HL-60 (cell line): ENCODE measurements around the gene CRIP3.

ENCODE experiments used
- DNase-seq, 2 experiments: peaks; one replicate each; pipeline ENCODE4 v3.0.0-alpha.2; 2010 to 2020; ENCODE audit warnings: low read depth in 1 of 2, low spot score in 1 of 2
- H3K27ac ChIP-seq: fragments of 250-450 bp; sonication (Bioruptor Pico); replicated peaks from 2 replicates; pipeline ENCODE4 v1.5.1; 2020; ENCODE audit warnings: mild to moderate bottlenecking, moderate library complexity
- H3K27me3 ChIP-seq: fragments of 250-450 bp; sonication (Bioruptor Pico); 2 replicates; pipeline ENCODE4 v1.5.1; 2021; ENCODE audit warnings: mild to moderate bottlenecking, moderate library complexity; ENCODE audit not compliant: insufficient read depth, poor library complexity, severe bottlenecking
- H3K4me3 ChIP-seq: replicated peaks from 2 replicates; pipeline ENCODE4 v1.5.1; 2011; ENCODE audit warnings: mild to moderate bottlenecking, control low read depth, low read length; ENCODE audit not compliant: insufficient read depth
- CTCF ChIP-seq: IDR thresholded peaks from one replicate; pipeline ENCODE4 v1.5.1; 2011; ENCODE audit warnings: low read length, control low read depth, inconsistent platforms; ENCODE audit not compliant: insufficient read depth
- GABPA ChIP-seq: IDR thresholded peaks from 2 replicates; pipeline ENCODE4 v1.6.1; 2012; ENCODE audit warnings: low read depth
- POLR2AphosphoS5 ChIP-seq: IDR thresholded peaks from 2 replicates; pipeline ENCODE4 v1.6.1; 2012; ENCODE audit warnings: low read depth
- REST ChIP-seq: IDR thresholded peaks from 2 replicates; pipeline ENCODE4 v1.6.1; 2012; ENCODE audit warnings: low read depth; ENCODE audit not compliant: insufficient replicate concordance
- SPI1 ChIP-seq: IDR thresholded peaks from 2 replicates; pipeline ENCODE4 v1.6.1; 2012; ENCODE audit warnings: low read depth, mild to moderate bottlenecking, borderline replicate concordance

The CRIP3 gene

GRCh38 chr6:43282060-43282459 is 26.6 kb downstream of the CRIP3 start:
- H3K27me3 ChIP-seq, result peaks cover 45% of the 10 kb centered on the region
- no peak overlapping the region for H3K4me3 ChIP-seq
- H3K27ac ChIP-seq, result no peak overlapping the region
- DNase-seq, result no peak
- TF ChIP-seq REST, result no peak
- no peak for TF ChIP-seq GABPA
- TF ChIP-seq CTCF, result no peak
- no peak for TF ChIP-seq POLR2AphosphoS5
- TF ChIP-seq SPI1, result no peak

GRCh38 chr6:43280234-43280633 is 28.4 kb downstream of the CRIP3 start:
- no peak for DNase-seq
- TF ChIP-seq CTCF (no peak), POLR2AphosphoS5 (no peak), SPI1 (no peak), REST (no peak), GABPA (no peak)
- Histone ChIP-seq H3K27ac (no peak overlapping the region), H3K4me3 (no peak overlapping the region), H3K27me3 (peaks cover 51% of the 10 kb centered on the region)

- Histone ChIP-seq H3K27me3 (peaks cover 54% of the 10 kb centered on the region), H3K27ac (no peak overlapping the region), H3K4me3 (no peak overlapping the region)
- DNase-seq, result no peak
- TF ChIP-seq REST (no peak), GABPA (no peak), POLR2AphosphoS5 (no peak), SPI1 (no peak), CTCF (no peak)
Measured at GRCh38 chr6:43278524-43279078, 30.0 kb downstream of the CRIP3 start.
